ENCODE results near the gene TIMMDC1. TPM values are rescaled to one million over a fixed set of nuclear protein-coding genes. Genes with fewer than 3 reads are reported as not detected.

The TIMMDC1 gene
- total RNA-seq, 1 donor from 2014 or later, result 31.1 TPM

DNA sequence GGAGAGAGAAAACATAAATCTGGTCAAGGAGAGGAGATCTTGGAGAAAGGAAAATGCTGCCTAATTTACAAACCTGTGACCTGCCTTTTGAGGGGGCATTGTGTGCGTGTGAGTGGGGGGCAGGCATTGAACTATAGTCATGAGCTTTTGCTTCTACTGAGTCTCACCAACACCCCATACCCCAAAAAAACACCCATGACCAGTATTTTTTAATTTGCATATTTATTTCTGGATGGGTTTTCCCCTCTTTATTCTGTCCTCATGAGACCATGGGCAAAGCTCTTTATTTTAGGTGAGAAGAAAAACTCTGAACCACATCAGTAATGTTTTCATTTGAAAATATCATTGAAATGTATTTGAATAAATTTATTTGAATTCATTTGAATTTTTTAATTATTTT, 40.4 kb downstream of the TIMMDC1 start:
- Histone ChIP-seq H3K4me3 (no peak overlapping the region), H3K36me3 (no peaks in the 10 kb centered on the region), H3K9me3 (no peaks in the 10 kb centered on the region), H3K4me1 (no peaks in the 10 kb centered on the region), H3K27me3 (no peaks in the 10 kb centered on the region), H3K27ac (no peak overlapping the region)
- TF ChIP-seq, protein P1, sequence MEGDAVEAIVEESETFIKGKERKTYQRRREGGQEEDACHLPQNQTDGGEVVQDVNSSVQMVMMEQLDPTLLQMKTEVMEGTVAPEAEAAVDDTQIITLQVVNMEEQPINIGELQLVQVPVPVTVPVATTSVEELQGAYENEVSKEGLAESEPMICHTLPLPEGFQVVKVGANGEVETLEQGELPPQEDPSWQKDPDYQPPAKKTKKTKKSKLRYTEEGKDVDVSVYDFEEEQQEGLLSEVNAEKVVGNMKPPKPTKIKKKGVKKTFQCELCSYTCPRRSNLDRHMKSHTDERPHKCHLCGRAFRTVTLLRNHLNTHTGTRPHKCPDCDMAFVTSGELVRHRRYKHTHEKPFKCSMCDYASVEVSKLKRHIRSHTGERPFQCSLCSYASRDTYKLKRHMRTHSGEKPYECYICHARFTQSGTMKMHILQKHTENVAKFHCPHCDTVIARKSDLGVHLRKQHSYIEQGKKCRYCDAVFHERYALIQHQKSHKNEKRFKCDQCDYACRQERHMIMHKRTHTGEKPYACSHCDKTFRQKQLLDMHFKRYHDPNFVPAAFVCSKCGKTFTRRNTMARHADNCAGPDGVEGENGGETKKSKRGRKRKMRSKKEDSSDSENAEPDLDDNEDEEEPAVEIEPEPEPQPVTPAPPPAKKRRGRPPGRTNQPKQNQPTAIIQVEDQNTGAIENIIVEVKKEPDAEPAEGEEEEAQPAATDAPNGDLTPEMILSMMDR (IDR thresholded peaks at IDR 0.05), result no peak
- DNase-seq (ENCODE audit: low spot score in 2 of 2), result no peak
- intact Hi-C loops (cut with DNase I), result no loop called here

DNA sequence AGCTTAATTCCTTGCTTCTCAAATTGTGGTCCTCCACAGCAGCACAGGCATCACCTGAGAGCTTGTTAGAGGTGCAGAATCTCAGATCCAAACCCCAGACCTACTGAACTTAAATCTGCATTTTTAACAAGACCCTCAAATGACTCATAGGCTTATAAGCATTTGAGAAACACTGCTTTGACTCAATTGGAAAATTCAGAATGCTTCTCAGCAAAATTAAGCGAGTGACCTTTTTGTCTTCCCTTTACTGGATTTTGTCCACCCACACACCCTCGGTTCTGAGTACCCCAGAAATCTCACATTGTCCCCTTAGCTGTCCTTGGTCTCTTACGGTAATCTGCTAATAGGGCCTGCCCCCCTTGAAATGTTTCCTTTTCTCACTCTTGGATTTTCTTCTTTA, 43.2 kb downstream of the TIMMDC1 start:
- Histone ChIP-seq H3K27me3 (no peaks in the 10 kb centered on the region), H3K36me3 (no peaks in the 10 kb centered on the region), H3K4me3 (no peak overlapping the region), H3K27ac (no peak overlapping the region), H3K4me1 (no peaks in the 10 kb centered on the region), H3K9me3 (no peaks in the 10 kb centered on the region)
- intact Hi-C loops (cut with DNase I), result no loop called here
- TF ChIP-seq, protein P1 (IDR thresholded peaks at IDR 0.05), result no peak
- no peak for DNase-seq (ENCODE audit: low spot score in 2 of 2)

DNA sequence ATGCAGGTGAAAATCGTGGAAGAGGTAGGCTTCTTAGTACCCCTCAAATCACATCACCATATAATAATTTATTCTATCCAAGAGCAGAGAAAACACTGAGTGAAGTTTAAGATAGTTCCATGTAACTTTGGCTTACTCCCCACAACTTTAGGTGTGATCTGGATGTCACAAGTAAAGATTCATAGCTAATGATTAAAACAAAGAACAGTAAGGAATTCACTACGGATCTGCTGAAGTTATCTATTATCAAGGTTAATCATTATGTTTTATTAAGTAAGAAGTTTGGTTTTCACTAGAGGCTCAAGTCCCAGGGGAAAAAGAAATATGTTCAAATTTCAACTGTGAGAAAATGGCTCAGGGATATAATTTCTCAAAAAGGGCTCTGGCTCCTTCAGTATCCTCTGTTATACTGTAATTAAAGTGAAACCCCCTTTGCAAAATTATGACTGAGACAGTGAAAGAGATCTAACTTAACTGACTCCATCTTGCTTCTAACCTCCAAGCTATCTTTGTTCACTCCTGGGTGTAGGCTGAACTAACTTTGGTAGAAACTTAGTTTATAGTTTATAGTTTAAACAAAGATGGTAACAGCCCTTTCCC, 43.9 kb downstream of the TIMMDC1 start:
- H3K27me3 ChIP-seq, result no peaks in the 10 kb centered on the region
- H3K4me1 ChIP-seq, result no peaks in the 10 kb centered on the region
- TF ChIP-seq, protein P1 (IDR thresholded peaks at IDR 0.05), result no peak
- intact Hi-C loops (cut with DNase I), result no loop called here
- H3K9me3 ChIP-seq, result no peaks in the 10 kb centered on the region
- no peak for DNase-seq (ENCODE audit: low spot score in 2 of 2)
- H3K36me3 ChIP-seq, result no peaks in the 10 kb centered on the region
- H3K4me3 ChIP-seq, result no peak overlapping the region
- no peak overlapping the region for H3K27ac ChIP-seq

DNA sequence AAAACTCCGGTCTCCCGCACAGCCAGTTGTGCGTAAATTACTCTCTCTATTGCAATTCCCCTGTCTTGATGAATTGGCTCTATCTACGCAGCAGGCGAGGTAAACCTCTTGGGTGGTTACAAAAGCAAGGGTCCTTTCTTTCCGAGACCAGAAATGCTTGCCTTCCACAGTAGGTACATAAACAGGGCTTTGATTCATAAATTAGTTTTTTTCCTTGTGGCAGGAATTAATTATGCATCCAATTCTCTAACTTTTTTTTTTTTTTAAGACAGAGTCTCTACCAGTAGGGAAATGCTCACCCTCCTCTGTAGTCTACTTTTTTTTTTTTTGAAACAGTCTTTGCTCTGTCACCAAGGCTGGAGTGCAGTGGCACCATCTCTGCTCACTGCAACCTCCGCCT, 44.8 kb downstream of the TIMMDC1 start:
- H3K36me3 ChIP-seq, result no peaks in the 10 kb centered on the region
- DNase-seq (ENCODE audit: low spot score in 2 of 2), result no peak
- intact Hi-C loops (cut with DNase I), result no loop called here
- H3K4me3 ChIP-seq, result no peak overlapping the region
- H3K9me3 ChIP-seq, result no peaks in the 10 kb centered on the region
- no peaks in the 10 kb centered on the region for H3K27me3 ChIP-seq
- no peak overlapping the region for H3K27ac ChIP-seq
- no peaks in the 10 kb centered on the region for H3K4me1 ChIP-seq
- TF ChIP-seq, protein P1 (IDR thresholded peaks at IDR 0.05), result no peak

DNA sequence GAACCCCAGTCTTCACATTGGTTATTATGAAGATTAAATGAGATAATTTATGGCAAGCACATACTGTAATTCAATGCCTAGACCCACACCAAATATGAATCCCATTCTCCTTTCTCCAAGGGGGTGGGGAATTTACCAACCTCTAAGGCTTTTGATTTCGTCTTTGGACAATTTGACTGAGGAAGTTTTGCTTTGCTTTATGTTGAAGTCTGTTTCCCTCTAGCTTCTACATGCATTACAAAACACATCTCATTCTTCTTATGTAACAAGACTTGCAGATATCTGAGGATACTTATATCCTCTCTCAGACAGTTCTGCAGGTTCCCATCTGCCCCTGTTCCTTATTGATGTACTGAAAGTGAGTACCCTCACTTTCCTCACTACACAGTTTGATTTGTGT, 48.9 kb downstream of the TIMMDC1 start:
- Histone ChIP-seq H3K27me3 (no peaks in the 10 kb centered on the region), H3K4me1 (no peaks in the 10 kb centered on the region), H3K9me3 (no peaks in the 10 kb centered on the region), H3K4me3 (no peak overlapping the region), H3K36me3 (no peaks in the 10 kb centered on the region), H3K27ac (no peak overlapping the region)
- no peak for DNase-seq (ENCODE audit: low spot score in 2 of 2)
- intact Hi-C loops (cut with DNase I), result no loop called here
- TF ChIP-seq, protein P1 (IDR thresholded peaks at IDR 0.05), result no peak

DNA sequence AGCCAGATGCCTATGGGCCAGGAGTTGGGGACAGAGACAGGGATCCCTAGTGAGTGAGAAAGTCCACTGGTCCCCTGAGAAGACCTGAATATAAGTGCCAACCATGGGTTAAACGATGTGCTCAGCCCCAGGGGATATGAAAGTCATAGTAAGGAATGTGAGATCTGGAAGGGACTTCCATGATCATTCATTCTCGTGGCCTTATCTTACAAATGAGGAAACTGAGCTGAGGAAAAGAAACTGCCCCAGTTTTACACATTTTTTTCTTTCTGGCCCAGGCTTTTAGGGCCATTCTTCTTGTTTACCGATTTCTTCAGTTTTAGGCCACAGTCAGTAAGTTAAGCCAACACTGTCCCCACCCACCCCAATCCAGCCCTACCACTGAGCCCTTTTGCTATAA, 50.0 kb downstream of the TIMMDC1 start:
- Histone ChIP-seq H3K36me3 (no peaks in the 10 kb centered on the region), H3K9me3 (no peaks in the 10 kb centered on the region), H3K27ac (no peak overlapping the region), H3K27me3 (no peaks in the 10 kb centered on the region), H3K4me1 (no peaks in the 10 kb centered on the region), H3K4me3 (no peak overlapping the region)
- TF ChIP-seq, protein P1 (IDR thresholded peaks at IDR 0.05), result no peak
- DNase-seq (ENCODE audit: low spot score in 2 of 2), result no peak
- intact Hi-C loops (cut with DNase I), result no loop called here
